Measurements from ENCODE around the gene TWNK. TPM values are rescaled to one million over a fixed set of nuclear protein-coding genes. Genes with fewer than 3 reads are reported as not detected.

The TWNK gene
- total RNA-seq, 1 experiment from 2014 or later: 38.7 TPM

- H2BK120ac ChIP-seq (ENCODE audit: low read depth, low read length, poor library complexity, severe bottlenecking): no peak overlapping the region
- no peak for DNase-seq
- peaks cover 13% of the 10 kb centered on the region for H3K23me2 ChIP-seq (ENCODE audit: insufficient read length, low read depth, low read length, poor library complexity, severe bottlenecking)
- H2BK5ac ChIP-seq (ENCODE audit: insufficient read length, low read length): no peak overlapping the region
- no peak overlapping the region for H3K23ac ChIP-seq (ENCODE audit: insufficient read length, low read depth, low read length)
- peaks cover 0 to 3% (median 0%) of the 10 kb centered on the region in 3 experiments; a peak in 2 of 7 replicates for H3K36me3 Mint-ChIP-seq (ENCODE audit: insufficient read depth in 1 of 3, low read depth in 3 of 3)
- no peak overlapping the region for H4K8ac ChIP-seq (replicated peaks; ENCODE audit: insufficient read length, low read depth, low read length)
- H2BK20ac ChIP-seq (ENCODE audit: low read depth, low read length, poor library complexity, severe bottlenecking): no peak overlapping the region
- no peak overlapping the region for H3T11ph ChIP-seq (ENCODE audit: low read length)
- H3K9ac ChIP-seq (ENCODE audit: extremely low read depth, insufficient read length, low read length): no peak overlapping the region
- H3K79me2 ChIP-seq (ENCODE audit: insufficient read depth, low read length): no peaks in the 10 kb centered on the region
- peaks cover 23 to 37% of the 10 kb centered on the region in 2 experiments for H3K4me1 Mint-ChIP-seq
- H3K56ac ChIP-seq (ENCODE audit: insufficient read length, low read depth, low read length): no peak overlapping the region
- no peak overlapping the region for H4K5ac ChIP-seq (ENCODE audit: insufficient read length, low read depth, low read length)
- H3K4me2 ChIP-seq (ENCODE audit: insufficient read depth, insufficient read length, low read length): peak overlapping the region; percentile 65
- peaks cover 0 to 2% of the 10 kb centered on the region in 2 experiments; a peak in 1 of 5 replicates for H3K9me3 Mint-ChIP-seq
- no CpG with 5 or more reads among the region's 4 CpGs for WGBS (ENCODE audit: extremely low coverage, insufficient read length, low lambda C conversion rate)
- no peaks in the 10 kb centered on the region for H3K9me3 ChIP-seq (ENCODE audit: control insufficient read depth, low read depth, low read length)
- peaks cover 2% of the 10 kb centered on the region; the same call in 1 of the 2 replicates for H3K4me1 ChIP-seq (ENCODE audit: insufficient read depth, low read length)
- no peaks in the 10 kb centered on the region for H4K20me1 ChIP-seq (ENCODE audit: control insufficient read depth, insufficient read depth, insufficient read length)
- H4K91ac ChIP-seq (ENCODE audit: insufficient read length, low read depth, low read length): no peak overlapping the region
- no peak overlapping the region for H2AK5ac ChIP-seq (ENCODE audit: insufficient read length, low read length)
- TF ChIP-seq CTCF (conservative IDR thresholded peaks at IDR 0.05): no peak
- H2AFZ ChIP-seq (ENCODE audit: low read length): no peak overlapping the region
- H3K79me1 ChIP-seq (ENCODE audit: insufficient read depth, low read depth, low read length, poor library complexity, severe bottlenecking): no peaks in the 10 kb centered on the region
- H3K4me3 Mint-ChIP-seq: peak overlapping the region; percentile 90 to 95; a peak in 4 of 5 replicates
- no peak overlapping the region for H2BK12ac ChIP-seq (ENCODE audit: insufficient read length, low read depth, low read length)
- no peak overlapping the region for H3K27ac ChIP-seq (ENCODE audit: insufficient read length, low read depth, low read length)
- H3K27me3 Mint-ChIP-seq (ENCODE audit: low read depth): peaks cover 62% of the 10 kb centered on the region
- H3K14ac ChIP-seq (ENCODE audit: insufficient read depth, low read length): no peak overlapping the region
- no peak overlapping the region for H2BK15ac ChIP-seq (ENCODE audit: low read depth, low read length)
- no peak overlapping the region for H3K18ac ChIP-seq (ENCODE audit: insufficient read length, low read depth, low read length)
- H3K27me3 ChIP-seq (ENCODE audit: insufficient read depth, low read length): peaks cover 19% of the 10 kb centered on the region; the same call in 1 of the 2 replicates
- H3K27ac Mint-ChIP-seq: no peak overlapping the region
- no peak overlapping the region for H3K4ac ChIP-seq (ENCODE audit: low read depth, low read length)
These were observed 54.8 kb downstream of the TWNK start for GRCh38 chr10:101042118-101042517.
